Measurements from ENCODE around the gene CALML3.

Gene CALML3

DNA sequence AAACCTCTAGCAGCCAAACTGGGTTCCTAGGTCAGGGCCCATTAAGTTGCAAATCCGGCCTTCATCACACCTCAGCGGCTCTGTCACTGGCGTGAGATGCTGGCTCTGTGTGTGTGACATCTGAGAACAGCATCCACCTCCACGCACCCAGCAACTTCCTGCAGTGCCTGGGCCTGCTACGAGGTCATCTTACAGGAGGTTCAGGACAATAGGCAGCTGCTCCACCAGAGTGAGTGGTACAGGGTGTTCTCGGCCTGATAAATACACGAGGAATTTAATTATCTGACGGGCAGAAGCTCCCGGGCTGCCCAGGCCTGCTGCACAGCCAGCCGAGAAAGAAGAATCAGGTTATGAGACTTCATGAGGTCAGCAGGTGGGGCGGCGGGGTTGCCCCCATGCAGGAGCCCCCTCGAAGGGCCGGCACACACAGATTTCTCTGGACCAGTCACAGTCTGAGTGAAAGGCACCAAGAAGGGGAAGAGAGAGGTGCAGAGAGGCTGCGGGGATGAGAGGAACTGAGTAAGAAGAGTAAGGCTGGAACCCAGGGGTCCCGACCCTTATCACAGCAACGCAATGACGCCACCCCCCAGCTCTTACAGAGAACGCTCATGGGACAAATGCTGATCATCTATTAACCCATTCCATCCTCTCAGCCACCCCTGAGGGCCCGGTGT is 49.3 kb downstream of the CALML3 start:
- no peak for DNase-seq

DNA sequence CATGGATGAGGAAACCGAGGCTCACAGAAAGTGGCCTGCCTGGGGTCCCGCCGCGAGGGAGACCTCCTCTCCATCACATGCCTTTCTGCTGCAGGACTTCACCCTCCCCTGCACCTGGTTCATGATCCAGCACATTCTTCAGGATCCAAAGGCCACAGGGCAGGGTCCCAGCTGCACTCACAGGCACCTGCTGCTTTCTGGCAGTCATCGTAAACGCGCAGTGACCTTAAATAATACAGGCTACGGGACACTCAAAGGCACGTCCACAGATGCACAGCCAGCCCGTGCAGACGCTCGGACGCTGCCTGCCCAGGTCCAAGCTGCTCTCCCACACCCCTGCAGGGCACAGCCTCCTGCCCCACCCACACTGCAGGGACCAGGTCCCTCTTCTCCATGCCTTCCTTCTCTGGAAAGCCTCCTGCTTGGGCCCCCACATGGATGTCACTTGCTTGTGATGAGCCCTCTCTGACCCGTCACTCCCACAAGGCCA is 49.9 kb downstream of the CALML3 start:
- no peak for DNase-seq

DNA sequence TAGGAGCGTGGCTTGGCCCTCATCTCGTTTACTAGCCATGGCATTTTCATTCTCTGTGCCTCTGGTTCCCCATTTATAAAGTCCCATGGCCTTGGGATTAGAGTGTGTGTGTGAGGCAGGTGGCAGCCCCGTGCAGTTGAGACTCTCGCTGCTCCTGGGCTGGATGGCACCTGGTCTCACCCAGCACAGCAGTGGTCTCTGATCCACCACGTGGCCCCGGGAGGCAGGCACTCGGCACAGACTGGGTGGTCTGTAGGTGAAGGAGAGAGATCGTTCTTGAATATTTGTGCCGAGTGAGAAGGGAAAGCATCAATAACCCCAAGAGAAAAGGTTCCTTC is 50.4 kb downstream of the CALML3 start:
- DNase-seq: no peak

DNA sequence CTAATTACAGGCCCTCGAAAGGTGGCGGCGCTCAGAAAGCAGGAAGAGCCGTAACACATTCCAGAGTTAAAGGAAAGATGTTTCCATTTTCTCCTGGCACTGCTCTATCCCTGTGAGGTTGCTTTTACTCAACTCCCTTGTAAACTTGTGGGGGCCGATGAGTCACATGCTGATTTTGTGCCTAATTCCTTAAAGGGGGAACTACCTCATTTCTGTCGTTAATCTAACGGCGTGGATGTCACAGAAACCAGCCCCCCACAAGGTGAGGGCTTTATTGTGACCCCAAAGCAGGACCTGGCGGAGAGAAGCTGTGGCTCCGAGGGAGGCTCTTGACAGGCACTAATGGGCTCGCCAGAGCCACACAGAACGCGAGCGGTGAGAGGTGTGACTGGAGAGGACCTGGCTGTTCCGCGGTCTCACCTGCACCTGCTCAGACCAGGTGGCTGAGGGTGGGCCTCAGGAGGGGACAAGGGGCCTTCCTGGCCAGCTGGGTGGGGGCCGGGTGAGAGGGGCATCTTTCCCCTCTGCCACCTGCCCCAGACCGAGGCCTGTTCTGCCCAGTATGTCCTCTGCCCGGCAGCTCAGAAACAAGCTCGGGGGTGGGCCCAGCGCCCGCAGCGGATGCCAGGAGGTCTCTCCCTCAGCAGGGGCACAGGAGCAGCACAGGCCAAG is 50.9 kb downstream of the CALML3 start:
- DNase-seq: no peak

DNA sequence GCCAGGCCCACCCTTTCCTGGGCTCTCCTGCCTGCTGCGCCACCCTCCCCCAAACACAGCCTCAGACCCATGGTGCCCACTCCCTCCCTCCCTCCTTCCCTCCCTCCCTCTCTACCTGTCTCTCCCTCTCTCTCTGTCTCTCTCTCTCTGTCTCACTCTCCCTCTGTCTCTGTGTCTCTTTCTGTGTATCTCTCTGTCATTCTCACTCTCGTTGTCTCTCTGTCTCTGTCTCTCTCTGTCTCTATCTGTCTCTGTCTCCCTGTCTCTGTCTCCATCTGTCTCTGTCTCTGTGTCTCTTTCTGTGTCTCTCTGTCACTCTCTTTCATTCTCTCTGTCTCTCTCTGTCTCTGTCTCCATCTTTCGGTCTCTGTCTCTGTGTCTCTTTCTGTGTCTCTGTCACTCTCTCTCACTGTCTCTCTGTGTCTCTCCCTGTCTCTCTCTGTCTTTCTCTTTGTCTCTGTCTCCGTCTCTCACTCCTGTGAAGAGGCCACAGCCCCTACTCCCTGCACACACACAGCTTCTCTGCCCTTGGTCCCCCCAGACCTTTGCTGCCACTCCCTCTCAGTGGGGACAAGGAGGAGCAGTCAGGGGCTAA is 51.5 kb downstream of the CALML3 start:
- no peak for DNase-seq
